ENCODE data around the gene TTLL3. TPM values are rescaled to one million over a fixed set of nuclear protein-coding genes. Genes with fewer than 3 reads are reported as not detected.
A peak's percentile ranks its signal among the peaks of the same experiment; 100 is the strongest.

The TTLL3 gene
- total and polyA plus RNA-seq, 2 donors (not counting 1 experiment from before 2014, with no cell fraction given): 84.5 to 168 TPM

DNA sequence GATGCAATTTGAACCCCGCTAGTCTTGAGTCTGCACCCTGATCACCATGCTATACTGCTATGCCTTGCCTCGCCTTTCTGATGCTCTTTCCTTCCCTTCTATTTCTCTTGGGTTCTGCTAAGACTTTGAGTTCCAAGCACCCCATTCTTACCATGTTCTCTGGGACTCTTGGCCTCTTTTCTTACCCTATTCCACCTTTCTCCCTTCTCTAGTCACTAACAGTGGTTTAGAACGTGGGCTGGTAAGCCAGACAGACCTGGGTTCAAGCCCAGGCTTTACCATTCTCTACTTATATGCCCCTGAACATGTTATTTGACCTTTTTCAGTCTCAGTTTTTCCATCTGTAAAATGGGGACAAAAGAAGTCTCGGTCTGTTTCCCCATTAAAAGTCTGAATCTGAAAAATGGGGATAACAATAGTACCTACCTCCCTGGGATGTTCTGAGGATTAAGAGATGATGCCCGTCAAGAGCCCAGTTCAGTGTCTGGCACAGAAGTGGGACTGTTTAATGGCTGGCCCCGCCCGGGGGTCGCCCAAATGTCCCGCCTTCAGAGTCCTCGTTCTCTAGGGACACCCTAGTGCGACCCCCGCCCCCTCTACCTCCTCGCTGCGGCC lies 18.2 kb upstream of the TTLL3 start:
- Histone ChIP-seq H3K27ac (ENCODE audit: low read length in 2 of 2) (peak overlapping the region; percentile 93 to 99), H3K4me3 (ENCODE audit: control extremely low read depth in 1 of 5, extremely low read depth in 1 of 5, insufficient read depth in 1 of 5, low read depth in 2 of 5, low read length in 4 of 5) (peak overlapping the region; percentile 78 to 99 (median 94)), H3K27me3 (replicated peaks in 1 of 4; ENCODE audit: control extremely low read depth in 1 of 4, control insufficient read depth in 3 of 4, insufficient read depth in 4 of 4, low read length in 3 of 4) (no peaks in the 10 kb centered on the region), H3K4me1 (ENCODE audit: control insufficient read depth in 2 of 2, insufficient read depth in 2 of 2, low read length in 2 of 2) (peaks cover 44 to 56% of the 10 kb centered on the region in 2 donors), H3K36me3 (replicated peaks in 1 of 2; ENCODE audit: control extremely low read depth in 1 of 2, control insufficient read depth in 1 of 2, extremely low read depth in 1 of 2, insufficient read depth in 2 of 2, low read length in 1 of 2) (peaks cover 1 to 37% of the 10 kb centered on the region in 2 experiments), H3K4me2 (replicated peaks; ENCODE audit: low read depth, low read length, poor library complexity, severe bottlenecking) (peak overlapping the region; percentile 98), H2AFZ (ENCODE audit: insufficient read depth, low read depth, low read length, poor library complexity, severe bottlenecking) (peak overlapping the region; percentile 96), H3K9ac (ENCODE audit: low read length) (peak overlapping the region; percentile 98), H4K20me1 (ENCODE audit: control insufficient read depth, insufficient read depth, low read length, poor library complexity, severe bottlenecking) (peaks cover 31% of the 10 kb centered on the region), H3K79me2 (ENCODE audit: control insufficient read depth, insufficient read depth, low read length) (peaks cover 65% of the 10 kb centered on the region), H3K9me3 (ENCODE audit: control extremely low read depth in 1 of 3, control insufficient read depth in 2 of 3, insufficient read depth in 1 of 3, low read length in 2 of 3) (no peaks in the 10 kb centered on the region)
- 16% methylated on average over 12 of the region's 14 CpGs for WGBS (ENCODE audit: insufficient coverage)
- H3K4me3 Mint-ChIP-seq: peak overlapping the region; percentile 99
- POLR2A ChIA-PET: interaction anchor here (0.6 to 1.6 kb wide), 14 partner anchors 10 to 529 kb away, joined by 3 to 39 read pairs (median 5); partner anchors contain the start of genes CRELD1, FANCD2, GHRL and MTMR14
- H3K27me3 Mint-ChIP-seq: no peaks in the 10 kb centered on the region
- intact Hi-C loops (cut with micrococcal nuclease): loop anchor here (1.0 to 2.0 kb wide), 7 partner anchors 12 to 529 kb away; partner anchors contain the start of genes BRPF1, RPUSD3, SEC13 and SETD5
- no peaks in the 10 kb centered on the region for H3K9me3 Mint-ChIP-seq (ENCODE audit: insufficient read depth)
- peaks cover 51% of the 10 kb centered on the region for H3K4me1 Mint-ChIP-seq
- no peak for TF ChIP-seq EZH2 (IDR thresholded peaks at IDR 0.05; ENCODE audit: borderline replicate concordance, insufficient read depth, low read depth, low read length, poor library complexity, severe bottlenecking)
- TF ChIP-seq, protein P1, sequence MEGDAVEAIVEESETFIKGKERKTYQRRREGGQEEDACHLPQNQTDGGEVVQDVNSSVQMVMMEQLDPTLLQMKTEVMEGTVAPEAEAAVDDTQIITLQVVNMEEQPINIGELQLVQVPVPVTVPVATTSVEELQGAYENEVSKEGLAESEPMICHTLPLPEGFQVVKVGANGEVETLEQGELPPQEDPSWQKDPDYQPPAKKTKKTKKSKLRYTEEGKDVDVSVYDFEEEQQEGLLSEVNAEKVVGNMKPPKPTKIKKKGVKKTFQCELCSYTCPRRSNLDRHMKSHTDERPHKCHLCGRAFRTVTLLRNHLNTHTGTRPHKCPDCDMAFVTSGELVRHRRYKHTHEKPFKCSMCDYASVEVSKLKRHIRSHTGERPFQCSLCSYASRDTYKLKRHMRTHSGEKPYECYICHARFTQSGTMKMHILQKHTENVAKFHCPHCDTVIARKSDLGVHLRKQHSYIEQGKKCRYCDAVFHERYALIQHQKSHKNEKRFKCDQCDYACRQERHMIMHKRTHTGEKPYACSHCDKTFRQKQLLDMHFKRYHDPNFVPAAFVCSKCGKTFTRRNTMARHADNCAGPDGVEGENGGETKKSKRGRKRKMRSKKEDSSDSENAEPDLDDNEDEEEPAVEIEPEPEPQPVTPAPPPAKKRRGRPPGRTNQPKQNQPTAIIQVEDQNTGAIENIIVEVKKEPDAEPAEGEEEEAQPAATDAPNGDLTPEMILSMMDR (IDR thresholded peaks at IDR 0.05): no peak
- CTCF ChIA-PET: interaction anchor here (0.6 to 2.4 kb wide), 7 partner anchors 10 to 471 kb away, joined by 3 to 17 read pairs (median 4); partner anchors contain the start of gene TTLL3
- H3K27ac Mint-ChIP-seq: peak overlapping the region; percentile 100
- ATAC-seq (ENCODE audit: low read depth) (no peak), DNase-seq (no peak)
